Sigmoid colon (tissue), 7 donors: ENCODE data around the gene GPR17. TPM values are rescaled to one million over a fixed set of nuclear protein-coding genes. Genes with fewer than 3 reads are reported as not detected.

ENCODE experiments used
- DNase-seq: peaks from one replicate; pipeline ENCODE4 v3.0.0-alpha.2; 2019
- H3K27ac ChIP-seq, 4 donors: fragments of 200-600 bp; sonication (generic); one replicate each; pipeline ENCODE4 v1.5.1; 2016 to 2019; ENCODE audit warnings: mild to moderate bottlenecking in 1 of 4
- H3K27me3 ChIP-seq, 3 donors: fragments of 200-600 bp; sonication (generic); one replicate each; pipeline ENCODE4 v1.5.1; 2019; ENCODE audit warnings: mild to moderate bottlenecking in 1 of 3
- H3K36me3 ChIP-seq, 4 donors: fragments of 200-600 bp; sonication (generic); one replicate each; pipeline ENCODE4 v1.5.1; 2016 to 2019
- H3K4me1 ChIP-seq, 4 donors: fragments of 200-600 bp; sonication (generic); one replicate each; pipeline ENCODE4 v1.5.1; 2017 to 2019
- H3K4me3 ChIP-seq, 4 donors: fragments of 200-600 bp; sonication (generic); one replicate each; pipeline ENCODE4 v1.5.1; 2017 to 2019; ENCODE audit warnings: mild to moderate bottlenecking in 2 of 4, moderate library complexity in 1 of 4
- H3K9me3 ChIP-seq, 4 donors: fragments of 200-600 bp in 3 of 4; sonication (generic) in 3 of 4; one replicate each; pipeline versions ENCODE4 v1.5.1 to v1.6.1; 2013 to 2019
- EP300 ChIP-seq, 4 donors: sonication (generic); formaldehyde crosslinking; IDR thresholded peaks; one replicate each; pipeline ENCODE4 v1.6.1; 2017; ENCODE audit warnings: antibody characterized with exemption in 4 of 4
- POLR2A ChIP-seq, 2 donors: fragments of 450-650 bp; IDR thresholded peaks; one replicate each; pipeline ENCODE4 v1.6.1; 2016; ENCODE audit warnings: antibody characterized with exemption in 2 of 2, mild to moderate bottlenecking in 2 of 2, moderate library complexity in 2 of 2
- POLR2AphosphoS5 ChIP-seq, 4 donors: sonication (generic); formaldehyde crosslinking; IDR thresholded peaks; one replicate each; pipeline ENCODE4 v1.6.1; 2017; ENCODE audit warnings: antibody characterized with exemption in 4 of 4
- WGBS, 2 donors: extraction: QIAGEN DNeasy Blood & Tissue Kit; methylation state at CpG; one replicate each; pipeline ENCODE4 v1.1.7; 2013; 5-methylcytosine and 5-hydroxymethylcytosine counted together
- intact Hi-C: fragments of 100-400 bp; cut with DNase I; formaldehyde crosslinking; loops from one replicate; pipeline ENCODE4 v1.15.1; 2023
- polyA plus RNA-seq, 3 donors: library from polyadenylated mRNA; stranded (reverse); fragments of 200-250 nt; gene quantifications; one replicate each; pipeline ENCODE4 v1.2.3, GENCODE V29; 2013
- total RNA-seq, 4 donors: library from RNA; depleted of rRNA; stranded (reverse); fragments of >200 nt; gene quantifications; one replicate each; pipeline ENCODE4 v1.1.0, GENCODE V29; 2016
- TF ChIP-seq, protein P1 (sequence below), 4 experiments: fragments of 450-650 bp in 3 of 4; fragments of 200-600 bp in 1 of 4; IDR thresholded peaks; one replicate each; pipeline ENCODE4 v1.5.1; 2016 to 2019; ENCODE audit warnings: antibody characterized with exemption in 4 of 4, mild to moderate bottlenecking in 3 of 4, moderate library complexity in 2 of 4
- donor health status: healthy with polysubstance abuse.
- donor health status: Bipolar disorder and iron deficiency.
- donor health status: healthy.

Gene GPR17
- total and polyA plus RNA-seq, 7 donors = 0.36 to 1.4 (median 0.60) TPM; not detected in 2

DNA sequence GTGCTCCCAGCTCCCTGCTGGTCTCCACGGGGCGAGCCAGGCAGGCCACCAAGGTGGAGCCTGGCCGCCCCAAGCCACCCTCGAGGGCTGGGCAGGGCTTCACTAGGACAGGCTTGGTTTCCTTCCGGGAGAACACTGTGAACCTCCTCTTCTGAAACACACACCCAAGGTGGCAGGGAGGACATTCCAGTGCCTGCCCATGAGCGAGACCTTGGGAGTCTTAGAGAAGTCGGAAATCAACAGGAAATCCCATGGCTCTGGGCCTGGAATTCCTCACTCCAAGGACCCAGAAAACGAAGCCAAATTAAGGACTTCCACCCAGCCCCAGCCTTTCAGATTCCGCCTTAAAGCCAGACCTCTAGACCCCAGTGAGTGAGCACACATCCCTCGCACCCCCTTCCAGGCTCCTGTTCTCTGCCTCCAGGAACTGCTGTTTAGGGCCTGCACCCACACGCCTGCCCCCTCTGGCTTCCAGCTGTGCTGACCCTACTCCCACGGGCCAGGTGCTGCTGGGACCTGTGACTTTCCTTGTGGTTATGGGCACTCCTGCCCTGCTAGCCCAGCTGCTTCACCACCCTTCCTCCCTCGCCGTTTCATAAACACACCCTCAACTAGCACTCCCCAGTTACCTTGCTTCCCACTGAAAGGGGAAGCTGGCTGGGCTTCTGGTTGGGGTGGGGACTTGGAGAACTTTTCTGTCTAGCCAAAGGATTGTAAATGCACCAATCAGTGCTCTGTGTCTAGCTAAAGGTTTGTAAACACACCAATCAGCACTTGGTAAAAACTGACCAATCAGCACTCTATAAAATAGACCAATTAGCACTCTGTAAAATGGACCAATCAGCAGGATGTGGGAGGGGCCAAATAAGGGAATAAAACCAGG, 13.7 kb downstream of the GPR17 start:
- WGBS, 2 donors = 75 to 82% methylated on average over 14 of the region's 14 CpGs
- Histone ChIP-seq H3K4me1 (peaks cover 0 to 100% (median 99%) of the 10 kb centered on the region in 4 donors), H3K27me3 (no peaks in the 10 kb centered on the region), H3K27ac (peak overlapping the region; percentile 86 to 97 (median 92)), H3K36me3 (peaks cover 0 to 32% (median 17%) of the 10 kb centered on the region in 4 donors), H3K4me3 (peak overlapping the region in 2 of 4 donors; percentile 6 to 24), H3K9me3 (no peaks in the 10 kb centered on the region)
- intact Hi-C loops = no loop called here
- TF ChIP-seq POLR2A (IDR thresholded peaks at IDR 0.05) = no peak
- peak; percentile 5 to 59 (median 37) for TF ChIP-seq POLR2AphosphoS5 (IDR thresholded peaks at IDR 0.05)
- TF ChIP-seq, protein P1, sequence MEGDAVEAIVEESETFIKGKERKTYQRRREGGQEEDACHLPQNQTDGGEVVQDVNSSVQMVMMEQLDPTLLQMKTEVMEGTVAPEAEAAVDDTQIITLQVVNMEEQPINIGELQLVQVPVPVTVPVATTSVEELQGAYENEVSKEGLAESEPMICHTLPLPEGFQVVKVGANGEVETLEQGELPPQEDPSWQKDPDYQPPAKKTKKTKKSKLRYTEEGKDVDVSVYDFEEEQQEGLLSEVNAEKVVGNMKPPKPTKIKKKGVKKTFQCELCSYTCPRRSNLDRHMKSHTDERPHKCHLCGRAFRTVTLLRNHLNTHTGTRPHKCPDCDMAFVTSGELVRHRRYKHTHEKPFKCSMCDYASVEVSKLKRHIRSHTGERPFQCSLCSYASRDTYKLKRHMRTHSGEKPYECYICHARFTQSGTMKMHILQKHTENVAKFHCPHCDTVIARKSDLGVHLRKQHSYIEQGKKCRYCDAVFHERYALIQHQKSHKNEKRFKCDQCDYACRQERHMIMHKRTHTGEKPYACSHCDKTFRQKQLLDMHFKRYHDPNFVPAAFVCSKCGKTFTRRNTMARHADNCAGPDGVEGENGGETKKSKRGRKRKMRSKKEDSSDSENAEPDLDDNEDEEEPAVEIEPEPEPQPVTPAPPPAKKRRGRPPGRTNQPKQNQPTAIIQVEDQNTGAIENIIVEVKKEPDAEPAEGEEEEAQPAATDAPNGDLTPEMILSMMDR (IDR thresholded peaks at IDR 0.05) = no peak
- TF ChIP-seq EP300 (IDR thresholded peaks at IDR 0.05) = peak in 2 of 4 donors; percentile 45 to 67
- peak; percentile 78 for DNase-seq

GRCh38 chr2:127660291-127660578, 14.3 kb downstream of the GPR17 start:
- 93 to 95% methylated on average over 10 of the region's 10 CpGs for WGBS, 2 donors
- H3K4me3 ChIP-seq = peak overlapping the region in 1 of 4 donors; percentile 5
- H3K4me1 ChIP-seq = peaks cover 0 to 100% (median 99%) of the 10 kb centered on the region in 4 donors
- TF ChIP-seq POLR2AphosphoS5 (IDR thresholded peaks at IDR 0.05) = peak in 1 of 4 donors; percentile 69
- TF ChIP-seq, protein P1 (IDR thresholded peaks at IDR 0.05) = no peak
- H3K27me3 ChIP-seq = no peaks in the 10 kb centered on the region
- H3K9me3 ChIP-seq = no peaks in the 10 kb centered on the region
- DNase-seq = peak; percentile 64
- peaks cover 0 to 26% (median 14%) of the 10 kb centered on the region in 4 donors for H3K36me3 ChIP-seq
- intact Hi-C loops = no loop called here
- H3K27ac ChIP-seq = peak overlapping the region; percentile 86 to 97 (median 92)

- intact Hi-C loops = no loop called here
- Histone ChIP-seq H3K9me3 (no peaks in the 10 kb centered on the region), H3K36me3 (peaks cover 0 to 21% (median 14%) of the 10 kb centered on the region in 4 donors), H3K4me3 (peak overlapping the region in 1 of 4 donors; percentile 5), H3K27ac (peak overlapping the region; percentile 86 to 97 (median 92)), H3K4me1 (peaks cover 0 to 100% (median 99%) of the 10 kb centered on the region in 4 donors), H3K27me3 (no peaks in the 10 kb centered on the region)
- TF ChIP-seq POLR2A (IDR thresholded peaks at IDR 0.05) (no peak), POLR2AphosphoS5 (IDR thresholded peaks at IDR 0.05) (peak in 1 of 4 donors; percentile 39), EP300 (IDR thresholded peaks at IDR 0.05) (no peak)
- TF ChIP-seq, protein P1 (IDR thresholded peaks at IDR 0.05) = no peak
- DNase-seq = peak; percentile 73
- 91 to 94% methylated on average over 14 of the region's 14 CpGs for WGBS, 2 donors
These were observed 15.2 kb downstream of the GPR17 start for GRCh38 chr2:127661072-127661649.

DNA sequence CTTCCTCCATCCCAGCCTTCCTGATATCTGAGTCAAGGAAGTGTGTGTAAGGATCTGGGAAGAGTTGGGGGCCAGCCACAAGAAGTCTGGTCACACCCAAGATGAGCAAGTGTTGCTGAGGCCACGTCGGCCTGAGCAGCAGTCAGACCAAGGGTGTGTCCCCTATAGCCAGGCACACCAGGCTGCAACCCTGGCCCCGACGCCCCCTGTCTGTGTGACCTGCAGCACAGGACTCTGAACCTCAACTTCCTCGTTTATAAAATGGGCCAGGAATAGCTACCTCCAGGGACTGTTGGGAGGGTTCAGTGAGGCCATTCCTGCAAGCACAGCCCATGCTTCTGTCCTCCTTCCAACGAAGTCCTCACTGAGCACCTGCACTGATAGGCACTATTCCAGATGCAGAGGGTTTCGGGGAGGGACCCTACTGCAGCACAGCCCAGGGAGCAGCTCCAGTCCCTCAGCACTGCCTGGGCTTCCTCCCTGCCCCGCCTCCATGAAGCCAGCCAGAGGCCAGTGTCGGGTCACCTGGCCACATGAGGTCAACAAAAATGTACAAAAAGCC, 16.1 kb downstream of the GPR17 start:
- peaks cover 0 to 21% (median 8%) of the 10 kb centered on the region in 4 donors for H3K36me3 ChIP-seq

More for the DNA sequence above, 16.1 kb downstream of the GPR17 start:
- intact Hi-C loops = no loop called here
- H3K9me3 ChIP-seq = no peaks in the 10 kb centered on the region
- TF ChIP-seq EP300 (IDR thresholded peaks at IDR 0.05) (no peak), POLR2AphosphoS5 (IDR thresholded peaks at IDR 0.05) (peak in 1 of 4 donors; percentile 26)
- peaks cover 0 to 99% (median 99%) of the 10 kb centered on the region in 4 donors for H3K4me1 ChIP-seq
- peak overlapping the region in 1 of 4 donors; percentile 5 for H3K4me3 ChIP-seq
- no peaks in the 10 kb centered on the region for H3K27me3 ChIP-seq
- 44 to 60% methylated on average over 9 of the region's 9 CpGs for WGBS, 2 donors
- H3K27ac ChIP-seq = peak overlapping the region; percentile 86 to 97 (median 92)
- DNase-seq = peak; percentile 73
